Prostate gland (tissue), 2 donors: ENCODE data around the gene PSMD6.

Experiments used
- POLR2A ChIP-seq: fragments of 450-650 bp; IDR thresholded peaks from one replicate; pipeline ENCODE4 v1.6.1; 2016; ENCODE audit warnings: antibody characterized with exemption, mild to moderate bottlenecking
- TF ChIP-seq, protein P1 (sequence below), 4 experiments: fragments of 200-600 bp in 2 of 4; fragments of 450-650 bp in 2 of 4; sonication (generic) in 2 of 4; IDR thresholded peaks; 1 replicate in 3 of 4; 2 replicates in 1 of 4; pipeline ENCODE4 v1.5.1; 2016 to 2019; ENCODE audit warnings: antibody characterized with exemption in 4 of 4, mild to moderate bottlenecking in 2 of 4, moderate library complexity in 2 of 4

DNA sequence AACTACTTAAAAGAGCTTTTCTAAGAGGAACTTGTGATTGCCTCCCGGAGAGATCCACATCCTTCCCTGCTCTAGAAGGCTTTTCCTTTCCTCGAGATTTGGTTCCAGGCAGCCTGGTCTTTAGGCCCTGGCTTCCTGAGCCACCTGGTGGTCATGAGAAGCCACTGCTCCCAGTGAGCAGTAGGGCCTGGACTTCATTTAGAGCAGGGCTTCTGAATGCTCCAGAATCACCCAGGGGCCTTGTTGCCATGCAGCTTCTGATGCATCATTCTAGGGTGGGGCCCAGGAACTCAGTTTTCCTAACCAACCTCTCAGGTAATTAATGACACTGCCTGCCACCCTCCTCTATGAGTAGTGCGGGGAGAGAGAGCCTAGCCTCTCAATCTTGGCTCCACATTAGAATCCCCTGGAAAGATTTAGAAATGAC lies 29.6 kb downstream of the PSMD6 start:
- TF ChIP-seq, protein P1, sequence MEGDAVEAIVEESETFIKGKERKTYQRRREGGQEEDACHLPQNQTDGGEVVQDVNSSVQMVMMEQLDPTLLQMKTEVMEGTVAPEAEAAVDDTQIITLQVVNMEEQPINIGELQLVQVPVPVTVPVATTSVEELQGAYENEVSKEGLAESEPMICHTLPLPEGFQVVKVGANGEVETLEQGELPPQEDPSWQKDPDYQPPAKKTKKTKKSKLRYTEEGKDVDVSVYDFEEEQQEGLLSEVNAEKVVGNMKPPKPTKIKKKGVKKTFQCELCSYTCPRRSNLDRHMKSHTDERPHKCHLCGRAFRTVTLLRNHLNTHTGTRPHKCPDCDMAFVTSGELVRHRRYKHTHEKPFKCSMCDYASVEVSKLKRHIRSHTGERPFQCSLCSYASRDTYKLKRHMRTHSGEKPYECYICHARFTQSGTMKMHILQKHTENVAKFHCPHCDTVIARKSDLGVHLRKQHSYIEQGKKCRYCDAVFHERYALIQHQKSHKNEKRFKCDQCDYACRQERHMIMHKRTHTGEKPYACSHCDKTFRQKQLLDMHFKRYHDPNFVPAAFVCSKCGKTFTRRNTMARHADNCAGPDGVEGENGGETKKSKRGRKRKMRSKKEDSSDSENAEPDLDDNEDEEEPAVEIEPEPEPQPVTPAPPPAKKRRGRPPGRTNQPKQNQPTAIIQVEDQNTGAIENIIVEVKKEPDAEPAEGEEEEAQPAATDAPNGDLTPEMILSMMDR (IDR thresholded peaks at IDR 0.05), result peak; percentile 62 to 93 (median 90)
- TF ChIP-seq POLR2A, result no peak
